GM18511 (cell line): ENCODE measurements around the gene RHOXF1.
"Not testable (repeated sequence)": the region's sequence is repeated elsewhere in the genome, so short reads cannot be mapped to it uniquely, and the experiment has no call there.

Experiments
- ATAC-seq: cut with Tn5 transposase; IDR thresholded peaks from one replicate; pipeline ENCODE4 v1.9.1; 2021; ENCODE audit warnings: mild to moderate bottlenecking, moderate library complexity; ENCODE audit not compliant: unreplicated experiment

RHOXF1 gene, protein sequence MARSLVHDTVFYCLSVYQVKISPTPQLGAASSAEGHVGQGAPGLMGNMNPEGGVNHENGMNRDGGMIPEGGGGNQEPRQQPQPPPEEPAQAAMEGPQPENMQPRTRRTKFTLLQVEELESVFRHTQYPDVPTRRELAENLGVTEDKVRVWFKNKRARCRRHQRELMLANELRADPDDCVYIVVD

GRCh38 chrX:120115438-120115963 is at the start of gene RHOXF1:
TSS of gene RHOXF1 (minus strand) at chrX:120115913. CDS start at chrX:120115862, 51 bp downstream.
- no peak for ATAC-seq

DNA sequence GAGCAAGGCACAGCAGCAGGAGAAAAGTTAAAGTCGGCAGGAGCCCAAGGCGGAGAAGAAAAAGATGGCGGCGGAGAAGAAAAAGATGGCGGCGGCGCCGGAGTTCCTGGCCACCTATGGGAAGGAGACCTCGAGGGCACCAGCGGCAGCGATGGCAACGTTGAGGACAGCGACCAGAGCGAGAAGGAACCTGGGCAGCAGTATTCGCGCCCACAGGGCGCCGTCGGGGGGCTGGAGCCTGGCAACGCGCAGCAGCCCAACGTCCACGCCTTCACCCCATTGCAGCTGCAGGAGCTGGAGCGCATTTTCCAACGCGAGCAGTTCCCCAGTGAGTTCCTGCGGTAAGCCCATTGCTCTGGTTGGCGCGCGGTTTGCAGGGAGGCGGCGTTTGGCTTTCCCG is 43.4 kb upstream of the RHOXF1 start:
- not testable (repeated sequence) for ATAC-seq

- ATAC-seq = not testable (repeated sequence)
Observed at GRCh38 chrX:120158313-120158712, 42.6 kb upstream of the RHOXF1 start, which contains the start of gene RHOXF2. TSS of gene RHOXF2 (plus strand) at chrX:120158613. CDS start at chrX:120158751, 138 bp downstream.

DNA sequence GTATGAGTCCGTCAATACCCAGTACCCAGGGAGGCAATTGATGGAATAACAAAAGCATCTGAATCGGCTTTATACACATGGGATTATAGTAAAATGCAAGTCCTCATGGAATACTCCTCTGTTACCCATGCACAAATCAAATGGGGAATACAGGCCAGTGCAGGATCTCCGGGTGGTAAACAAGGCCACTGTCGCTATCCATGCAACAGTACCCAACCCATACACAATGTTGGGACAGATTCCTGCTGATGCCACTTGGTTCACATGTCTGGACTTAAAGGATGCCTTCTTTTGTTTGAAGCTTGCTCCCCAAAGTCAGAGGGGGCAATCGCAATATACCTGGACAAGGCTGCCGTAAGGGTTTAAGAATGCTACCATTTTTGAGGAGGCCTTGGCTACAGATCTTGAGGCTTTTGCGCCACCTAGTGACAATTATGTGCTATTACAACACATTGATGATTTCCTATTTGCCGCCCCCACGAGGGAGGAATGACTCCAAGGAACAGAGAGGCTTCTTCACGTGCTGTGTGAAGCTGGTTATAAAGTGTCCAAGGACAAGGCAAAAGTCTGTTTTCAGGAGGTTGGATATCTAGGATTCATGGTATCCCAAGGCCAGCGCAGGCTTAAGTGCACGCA is 34.5 kb upstream of the RHOXF1 start:
- ATAC-seq = peak; percentile 57

DNA sequence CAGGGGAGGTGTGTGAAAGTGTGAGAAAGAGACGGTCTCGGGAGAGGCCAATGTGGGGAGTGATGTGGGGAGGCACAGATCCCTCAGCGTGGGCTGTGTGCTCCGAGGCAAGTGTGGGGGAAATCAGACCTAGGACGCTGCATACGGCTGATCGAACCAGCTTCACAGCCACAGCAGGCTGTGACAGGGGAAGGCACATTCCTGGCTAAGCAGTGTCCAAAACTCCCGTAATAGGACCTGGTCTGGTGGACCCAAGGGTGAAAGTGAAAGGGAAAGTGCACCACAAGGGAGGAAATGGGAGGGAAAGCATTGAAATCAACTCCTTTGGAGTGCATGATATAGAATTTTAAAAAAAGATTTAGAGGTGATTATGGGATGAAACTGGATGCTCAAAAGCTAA is 31.8 kb upstream of the RHOXF1 start:
- ATAC-seq = no peak

DNA sequence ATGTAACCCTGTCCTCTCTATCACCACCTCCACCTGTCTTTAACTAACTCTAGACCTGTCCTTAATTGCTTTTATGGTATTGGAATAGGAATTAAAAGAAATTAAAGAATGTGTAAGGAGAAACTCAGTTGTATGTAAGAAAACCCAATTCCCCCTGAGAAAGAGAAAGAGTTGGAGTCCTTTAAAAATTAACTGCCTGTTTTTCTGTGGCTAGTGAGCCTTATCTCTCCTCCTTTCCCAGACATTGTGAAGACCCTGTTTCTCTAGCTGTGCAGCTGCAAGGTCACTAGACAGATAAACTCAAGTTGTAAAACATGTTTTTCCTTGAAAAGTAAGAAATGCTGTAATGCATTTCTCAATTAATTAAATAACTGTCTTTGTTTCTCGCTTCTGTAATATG is 30.6 kb upstream of the RHOXF1 start:
- not testable (repeated sequence) for ATAC-seq

DNA sequence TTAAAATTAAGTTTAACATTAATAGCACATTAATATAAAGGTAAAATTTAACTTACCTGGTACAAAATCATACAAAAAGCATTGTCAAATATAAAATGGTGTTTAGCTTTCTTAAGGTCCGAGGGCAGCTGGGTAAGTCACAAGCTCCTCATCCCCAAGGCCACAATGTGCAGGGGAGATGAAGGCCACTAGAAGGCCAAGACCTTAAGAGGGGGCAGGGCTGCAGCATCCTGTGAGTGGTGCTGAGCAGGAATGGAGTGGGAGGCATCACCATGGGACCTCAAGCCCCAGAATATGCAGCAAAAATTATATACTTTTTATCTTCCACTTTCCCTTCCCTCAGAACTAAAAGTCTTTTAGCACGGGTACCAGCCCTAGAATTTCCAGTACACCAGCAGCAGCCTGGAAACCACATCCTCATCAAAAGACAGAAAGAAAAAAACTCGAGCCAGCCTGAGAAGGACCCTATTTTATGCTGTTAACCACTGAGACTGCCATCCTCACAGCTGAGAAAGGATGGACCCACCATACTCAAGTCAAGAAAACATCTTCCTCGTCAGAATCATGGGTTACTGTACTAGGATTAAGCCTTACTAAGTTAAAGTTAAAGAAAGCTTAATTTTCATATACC is 29.7 kb upstream of the RHOXF1 start:
- no peak for ATAC-seq

GRCh38 chrX:120144178-120144844 is 28.6 kb upstream of the RHOXF1 start:
- no peak for ATAC-seq

DNA sequence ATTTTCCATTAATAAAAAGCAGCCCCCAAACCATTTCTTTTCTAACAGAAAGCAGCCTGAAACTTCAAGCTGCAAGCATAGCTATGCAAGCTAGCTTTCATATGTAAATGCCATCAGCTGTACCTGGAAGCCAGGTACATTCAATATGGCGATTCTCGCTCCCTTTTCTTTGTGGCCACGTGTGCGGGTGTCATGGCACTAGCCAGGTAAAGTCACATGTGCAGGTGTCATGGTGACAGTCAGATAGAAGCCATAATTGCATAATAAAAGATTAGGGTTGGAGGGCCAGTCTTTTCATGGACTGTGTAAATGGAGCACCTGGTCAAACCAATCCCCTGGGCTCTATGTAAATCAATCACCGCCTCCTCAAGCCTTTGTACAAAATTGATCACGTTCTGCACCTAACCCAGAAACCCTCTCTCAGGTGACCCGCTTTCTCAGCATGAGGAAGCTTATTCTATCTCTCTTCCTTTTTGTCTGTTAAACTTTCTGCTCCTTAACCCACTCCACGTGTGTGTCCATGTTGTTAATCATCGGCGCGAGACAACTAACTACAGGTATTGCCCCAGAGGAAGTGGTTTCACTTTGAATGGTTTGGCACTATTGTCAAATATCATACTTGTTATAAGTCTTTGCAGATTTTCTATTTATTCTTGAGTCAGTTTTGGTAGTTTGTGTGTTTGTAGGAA is 24.7 kb upstream of the RHOXF1 start:
- no peak for ATAC-seq

DNA sequence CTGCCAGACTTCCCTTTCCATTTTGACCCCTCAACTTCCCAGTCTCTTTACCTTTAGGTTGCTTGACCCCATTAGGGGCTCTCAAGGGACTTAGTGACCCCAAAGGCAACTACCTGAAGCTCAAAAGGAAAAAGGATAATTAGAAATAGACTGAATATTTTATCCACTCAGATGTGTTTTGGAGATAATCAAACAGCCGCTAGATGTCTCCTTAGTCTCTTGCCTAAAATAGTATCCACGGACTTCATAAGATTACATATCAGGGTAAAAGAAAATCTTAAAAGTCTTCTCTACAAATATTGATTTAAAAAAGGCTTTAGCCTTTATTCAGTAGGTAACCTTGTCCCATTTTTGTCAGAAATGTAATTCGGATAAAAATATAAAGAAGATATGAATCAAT is 21.7 kb upstream of the RHOXF1 start:
- ATAC-seq = no peak

DNA sequence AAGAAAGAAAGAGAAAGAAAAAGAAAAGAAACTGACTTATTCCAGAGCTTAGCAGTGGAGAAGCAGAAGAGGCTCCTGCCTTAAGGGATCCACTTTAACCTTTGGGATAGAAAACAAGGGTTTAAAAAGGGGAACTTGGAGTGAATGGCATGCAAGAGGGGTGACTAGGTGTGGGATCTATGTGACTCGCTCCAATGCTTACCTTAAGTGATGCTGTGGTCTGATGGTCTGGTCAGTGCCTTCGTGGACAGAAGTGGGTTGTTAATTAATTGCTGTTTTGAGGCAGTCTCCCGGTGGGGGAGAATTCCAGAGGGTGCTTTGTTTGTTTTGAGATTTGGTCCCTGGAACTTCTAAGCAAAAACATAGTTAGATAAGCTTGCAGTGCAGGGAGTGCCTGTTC is 21.1 kb upstream of the RHOXF1 start:
- ATAC-seq = no peak

- no peak for ATAC-seq
Observed at GRCh38 chrX:120136128-120136527, 20.4 kb upstream of the RHOXF1 start.

DNA sequence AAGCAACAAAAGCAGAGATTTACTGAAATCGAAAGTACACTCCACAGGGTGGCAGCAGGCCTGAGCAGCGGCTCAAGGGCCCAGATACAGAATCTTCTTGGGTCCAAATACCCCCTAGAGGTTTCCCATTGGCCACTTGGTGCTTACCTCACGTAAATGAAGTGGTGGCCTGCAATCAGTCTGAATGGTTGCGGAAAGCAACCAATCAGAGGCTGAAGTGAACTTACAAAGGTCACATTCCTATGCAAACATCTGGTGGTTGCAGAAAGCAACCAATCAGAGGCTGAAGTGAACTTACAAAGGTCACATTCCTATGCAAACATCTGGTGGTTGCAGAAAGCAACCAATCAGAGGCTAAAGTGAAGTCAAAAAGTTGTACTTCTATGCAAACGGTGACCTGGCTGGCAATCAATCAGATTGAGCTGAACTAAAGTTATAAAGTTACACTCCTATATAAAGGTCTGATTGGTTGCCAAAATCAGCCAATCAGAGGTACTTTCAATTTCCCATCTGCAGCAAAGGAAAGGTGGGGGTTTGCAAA is 12.7 kb upstream of the RHOXF1 start:
- ATAC-seq = not testable (repeated sequence)

DNA sequence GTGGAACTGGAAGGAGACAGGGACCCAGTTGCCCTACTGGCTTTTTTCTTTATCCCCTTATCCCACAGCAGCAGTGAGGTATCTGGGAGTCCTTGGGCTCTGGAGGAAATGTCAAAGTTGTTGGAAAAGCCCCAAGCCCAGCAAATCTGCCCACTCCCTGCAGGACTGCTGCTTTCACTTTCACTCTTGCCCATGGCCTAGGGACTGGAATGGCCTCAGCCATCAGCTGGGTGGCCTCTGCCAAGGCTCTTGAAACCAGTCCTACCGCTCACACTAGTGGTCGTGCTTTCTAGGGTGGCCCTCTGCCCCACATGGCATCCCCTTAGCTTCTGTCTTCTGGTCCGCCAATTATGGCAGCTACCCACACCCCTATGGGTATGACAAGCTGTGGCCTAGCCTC is 9.7 kb upstream of the RHOXF1 start:
- ATAC-seq = no peak

DNA sequence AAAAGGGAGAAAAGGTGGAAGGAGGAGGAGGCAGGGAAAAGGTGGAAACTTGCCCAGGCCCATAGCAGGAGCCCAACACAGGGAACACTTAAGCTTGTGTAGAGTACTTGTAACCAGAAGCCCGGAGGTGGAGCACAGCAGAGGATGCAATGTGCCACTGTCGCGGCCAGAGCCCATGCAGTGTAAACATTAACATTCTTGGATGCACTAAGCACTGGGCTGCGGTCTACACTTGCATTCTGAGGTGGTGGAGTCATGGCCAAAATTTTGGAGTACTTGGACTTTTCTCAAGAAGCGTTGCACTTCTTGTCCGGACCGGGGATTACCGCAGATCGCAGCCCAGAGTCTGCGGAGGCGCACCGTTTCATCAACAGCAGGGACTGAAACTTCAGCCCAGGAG is 4.5 kb upstream of the RHOXF1 start:
- ATAC-seq = no peak

GRCh38 chrX:120111611-120112010 is 4.1 kb downstream of the RHOXF1 start:
- no peak for ATAC-seq

DNA sequence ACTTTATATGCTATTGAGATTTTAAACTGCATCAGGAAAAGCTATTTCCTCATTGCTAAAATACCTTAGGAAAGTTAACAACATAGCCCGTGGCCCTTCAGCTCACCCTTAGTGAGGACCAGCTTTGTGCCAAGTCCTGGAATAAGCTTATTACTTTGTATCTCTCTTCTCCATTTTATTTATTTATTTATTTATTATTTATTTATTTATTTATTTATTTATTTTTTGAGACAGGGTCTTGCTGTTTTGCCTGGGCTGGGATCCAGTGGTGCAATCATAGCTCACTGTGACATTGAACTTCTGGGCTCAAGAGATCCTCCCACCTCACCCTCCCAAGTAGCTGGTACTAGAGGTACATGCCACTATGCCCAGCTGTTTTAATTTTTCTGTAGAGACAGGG is 6.3 kb downstream of the RHOXF1 start:
- no peak for ATAC-seq

DNA sequence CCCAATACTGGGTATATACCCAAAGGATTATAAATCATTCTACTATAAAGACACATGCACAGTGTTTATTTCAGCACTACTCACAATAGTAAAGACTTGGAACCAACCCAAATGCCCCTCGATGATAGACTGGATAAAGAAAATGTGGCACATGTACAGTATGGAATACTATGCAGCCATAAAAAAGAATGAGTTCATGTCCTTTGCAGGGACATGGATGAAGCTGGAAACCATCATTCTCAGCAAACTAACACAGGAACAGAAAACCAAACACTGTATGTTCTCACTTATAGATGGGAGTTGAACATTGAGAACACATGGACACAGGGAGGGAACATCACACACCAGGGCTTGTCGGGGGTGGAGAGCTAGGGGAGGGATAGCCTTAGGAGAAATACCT is 11.0 kb downstream of the RHOXF1 start:
- not testable (repeated sequence) for ATAC-seq

GRCh38 chrX:120101057-120101456 is 14.7 kb downstream of the RHOXF1 start:
- not testable (repeated sequence) for ATAC-seq

- no peak for ATAC-seq
Observed at GRCh38 chrX:120090208-120090607, 25.5 kb downstream of the RHOXF1 start.
